ENCODE data around the gene GYPE.
"Not testable (repeated sequence)": the region's sequence is repeated elsewhere in the genome, so short reads cannot be mapped to it uniquely, and the experiment has no call there.

GYPE gene

GRCh38 chr4:143870523-143871268 lies 34.7 kb downstream of the GYPE start:
- in situ Hi-C loops (cut with MboI; ENCODE audit: low sequenced_read_pairs), result not testable (repeated sequence)

GRCh38 chr4:143869925-143870324 lies 35.4 kb downstream of the GYPE start:
- in situ Hi-C loops (cut with MboI; ENCODE audit: low sequenced_read_pairs), result not testable (repeated sequence)

DNA sequence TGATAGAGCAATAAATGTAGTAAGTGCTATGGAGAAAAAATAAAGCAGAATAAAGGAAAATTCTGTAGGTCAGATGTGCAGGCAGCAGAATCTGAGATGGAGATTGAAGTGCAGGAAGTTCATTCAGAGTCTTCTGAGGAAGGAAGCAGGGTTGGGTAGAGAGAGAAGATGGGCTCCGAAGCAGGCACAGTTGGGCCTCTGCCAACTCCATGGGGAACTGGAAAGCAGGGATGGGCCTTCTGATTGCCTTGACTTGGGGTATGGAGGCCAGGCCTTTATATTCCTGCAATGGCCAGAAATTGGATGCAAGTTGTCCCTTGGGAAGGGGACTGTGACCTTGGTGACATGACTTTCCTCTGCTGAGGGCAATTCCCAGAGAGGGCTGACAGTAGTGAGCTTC lies 42.6 kb downstream of the GYPE start:
- in situ Hi-C loops (cut with MboI; ENCODE audit: low sequenced_read_pairs), result not testable (repeated sequence)

- in situ Hi-C loops (cut with MboI; ENCODE audit: low sequenced_read_pairs), result no loop called here
Observed at GRCh38 chr4:143858456-143858855, 46.9 kb downstream of the GYPE start.

DNA sequence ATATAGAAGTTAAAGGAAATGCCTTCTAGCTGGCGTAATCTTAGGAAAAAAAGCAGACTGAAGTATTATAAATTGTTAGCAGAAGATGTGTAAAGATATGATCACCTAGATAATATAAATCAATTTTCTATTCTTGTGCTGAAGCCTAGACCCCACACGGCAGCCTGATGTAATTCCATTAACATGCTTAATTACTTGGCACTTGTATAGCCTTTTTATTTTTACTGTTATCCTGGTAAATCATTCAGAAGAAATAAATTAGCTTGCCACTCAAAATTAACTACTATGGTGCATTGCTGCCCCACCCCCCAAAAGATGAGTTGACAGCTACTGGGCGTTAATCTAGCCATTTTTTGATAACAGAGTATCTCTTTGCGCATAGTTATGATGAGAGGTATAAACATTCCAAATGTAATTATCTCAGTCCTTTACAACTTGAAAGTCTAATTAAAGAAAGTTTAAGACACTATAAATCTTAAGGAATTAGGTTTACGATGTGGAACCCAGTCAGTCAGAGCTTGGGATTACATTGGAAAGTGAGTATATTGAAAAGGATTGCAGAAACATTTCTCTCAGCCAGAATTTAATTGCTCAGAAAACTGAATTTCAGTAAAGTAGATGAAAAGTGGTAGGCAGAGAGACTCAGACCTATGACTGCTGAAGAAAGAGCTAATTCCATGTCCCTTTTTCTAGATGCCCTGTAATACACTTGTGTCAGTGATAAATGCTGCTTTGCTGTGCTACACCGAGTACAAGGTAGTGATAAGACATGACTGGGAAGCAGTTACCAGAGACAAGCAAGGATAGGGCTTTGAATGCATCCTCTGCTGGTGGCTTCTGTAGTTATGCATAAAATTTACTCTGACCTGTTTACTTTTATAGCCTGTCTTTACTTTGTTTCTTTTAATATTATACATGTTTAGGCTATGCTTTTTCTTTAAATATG lies 47.7 kb downstream of the GYPE start:
- in situ Hi-C loops (cut with MboI; ENCODE audit: low sequenced_read_pairs), result not testable (repeated sequence)

- in situ Hi-C loops (cut with MboI; ENCODE audit: low sequenced_read_pairs), result not testable (repeated sequence)
Observed at GRCh38 chr4:143856017-143856557, 49.3 kb downstream of the GYPE start.

DNA sequence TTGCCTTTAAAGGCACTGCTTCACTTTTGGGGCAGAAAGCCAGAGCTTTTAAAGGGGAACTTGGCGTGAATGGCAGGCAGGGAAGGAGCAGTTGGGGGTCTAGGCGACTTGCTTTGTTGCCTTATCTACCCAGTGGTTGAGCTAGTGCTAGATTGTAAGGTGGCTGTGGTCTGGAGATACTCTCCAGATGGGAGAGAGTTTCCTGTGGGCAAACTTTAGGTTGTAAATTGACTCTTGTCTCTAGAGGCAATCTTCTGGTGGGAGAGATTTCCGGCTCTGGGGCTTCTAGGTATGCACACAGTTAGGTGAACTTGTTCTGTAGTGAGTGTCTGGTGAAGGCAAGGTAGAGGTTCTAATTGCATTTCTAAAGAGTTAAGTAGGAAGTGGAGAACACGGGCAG lies 50.7 kb downstream of the GYPE start:
- in situ Hi-C loops (cut with MboI; ENCODE audit: low sequenced_read_pairs), result not testable (repeated sequence)

DNA sequence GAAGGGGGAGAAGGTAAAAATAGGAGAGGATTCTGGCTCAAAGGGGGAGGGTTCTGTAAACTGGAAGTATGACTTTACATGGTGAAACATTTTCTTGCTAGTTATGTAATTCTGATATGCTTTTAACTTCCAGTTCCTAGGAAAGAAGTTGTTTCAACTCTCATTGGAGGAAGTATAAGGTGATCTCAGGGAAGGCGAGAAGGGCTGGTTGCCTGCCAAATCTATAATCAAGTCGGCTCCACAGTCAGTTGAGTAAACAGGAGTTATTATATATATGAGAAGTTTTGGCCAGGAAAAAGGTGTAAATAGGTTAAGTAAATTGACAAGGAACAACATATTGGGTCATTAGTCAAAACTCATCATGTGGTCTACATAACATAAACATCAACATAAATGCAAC lies 56.1 kb downstream of the GYPE start:
- in situ Hi-C loops (cut with MboI; ENCODE audit: low sequenced_read_pairs), result not testable (repeated sequence)

DNA sequence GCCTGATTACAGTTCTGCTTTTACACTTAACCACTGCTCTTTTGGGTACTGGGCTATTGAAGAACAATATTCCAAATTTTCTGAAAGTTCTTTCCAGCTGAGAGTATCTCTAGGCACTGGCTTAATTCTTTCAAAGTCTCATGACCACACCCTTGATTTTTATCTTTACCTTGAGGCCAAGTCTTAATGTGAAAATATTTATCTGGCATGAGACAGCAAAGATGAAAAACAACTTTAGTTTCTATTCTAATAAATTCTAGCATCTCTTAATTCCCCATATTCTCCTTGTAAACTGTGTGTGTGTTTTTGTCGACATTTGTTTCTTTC lies 61.9 kb downstream of the GYPE start:
- in situ Hi-C loops (cut with MboI; ENCODE audit: low sequenced_read_pairs), result not testable (repeated sequence)

DNA sequence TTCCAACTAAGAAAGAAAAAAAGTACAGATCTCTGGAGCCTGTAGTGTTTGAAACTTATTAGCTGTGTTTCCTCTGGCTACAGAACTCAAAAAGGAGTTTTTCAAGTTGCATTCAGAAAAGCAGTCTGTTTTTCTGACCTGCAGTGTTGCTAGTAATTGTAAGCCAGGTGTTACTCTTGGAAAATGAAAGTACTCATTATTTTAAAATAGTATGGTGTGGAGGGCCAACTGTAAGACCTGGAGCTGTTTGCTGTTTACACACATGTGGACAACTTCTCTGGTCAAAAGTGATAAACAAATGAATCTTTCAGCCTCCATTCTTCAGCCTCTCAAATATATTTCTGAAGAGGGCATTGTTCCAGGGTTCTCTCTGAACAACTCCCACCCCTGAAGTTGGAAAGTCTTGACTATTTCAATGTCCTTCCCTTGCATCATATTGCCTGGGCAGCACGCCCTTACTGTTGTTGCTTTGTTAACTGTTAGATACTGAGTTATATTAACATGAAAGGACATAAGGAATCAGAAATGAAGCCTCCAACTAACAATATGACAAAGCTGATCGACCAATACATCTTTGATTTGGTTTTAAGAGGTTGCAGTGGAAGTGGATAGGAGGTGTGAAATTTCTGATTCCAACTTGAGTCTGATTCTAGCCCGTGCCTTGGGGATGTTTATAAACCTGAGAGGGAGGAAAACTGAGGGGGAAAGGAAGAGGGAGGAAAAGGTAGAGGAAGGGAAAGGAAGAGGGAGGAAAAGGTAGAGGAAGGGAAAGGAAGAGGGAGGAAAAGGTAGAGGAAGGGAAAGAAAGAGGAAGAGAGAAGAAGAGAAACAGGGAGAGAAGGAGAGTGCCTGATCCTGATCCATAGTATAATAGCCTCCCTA lies 62.5 kb downstream of the GYPE start:
- in situ Hi-C loops (cut with MboI; ENCODE audit: low sequenced_read_pairs), result not testable (repeated sequence)

DNA sequence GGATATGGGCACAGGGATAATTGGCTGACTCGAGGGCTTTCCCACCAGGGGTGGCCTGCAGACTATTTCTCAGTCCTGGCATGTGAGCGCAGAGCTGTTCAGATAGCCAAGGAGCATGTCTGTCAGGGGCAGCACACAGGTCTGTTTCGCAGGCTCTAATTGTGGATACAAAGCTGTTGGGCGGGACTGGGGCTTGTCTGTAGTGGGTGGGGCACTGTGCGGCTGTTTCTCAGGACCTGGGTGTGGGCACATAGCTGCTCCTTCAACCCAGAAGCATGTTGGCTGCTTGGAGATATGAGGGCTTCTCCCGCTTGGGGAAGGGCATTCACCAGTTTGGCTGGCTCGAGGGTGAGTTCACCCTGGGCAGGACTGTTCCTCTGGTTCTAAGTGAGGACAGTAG lies 65.9 kb downstream of the GYPE start:
- in situ Hi-C loops (cut with MboI; ENCODE audit: low sequenced_read_pairs), result not testable (repeated sequence)

- in situ Hi-C loops (cut with MboI; ENCODE audit: low sequenced_read_pairs), result not testable (repeated sequence)
Observed at GRCh38 chr4:143834196-143834595, 71.2 kb downstream of the GYPE start.

- in situ Hi-C loops (cut with MboI; ENCODE audit: low sequenced_read_pairs), result not testable (repeated sequence)
Observed at GRCh38 chr4:143833676-143834075, 71.7 kb downstream of the GYPE start.

DNA sequence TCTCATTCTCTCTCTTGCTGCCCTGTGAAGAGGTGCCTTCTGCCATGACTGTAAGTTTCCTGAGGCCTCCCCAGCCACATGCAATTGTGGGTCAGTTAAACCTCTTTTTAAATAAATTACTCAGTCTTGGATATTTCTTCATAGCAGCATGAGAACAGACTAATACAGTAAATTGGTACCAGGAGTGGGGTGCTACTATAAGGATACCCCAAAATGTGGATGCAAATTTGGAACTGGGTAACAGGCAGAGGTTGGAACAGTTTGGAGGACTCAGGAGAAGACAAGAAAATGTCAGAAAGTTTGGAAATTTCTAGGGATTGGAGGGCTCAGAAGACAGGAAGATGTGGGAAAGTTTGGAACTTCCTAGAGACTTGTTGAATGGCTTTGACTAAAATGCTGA lies 74.8 kb downstream of the GYPE start:
- in situ Hi-C loops (cut with MboI; ENCODE audit: low sequenced_read_pairs), result not testable (repeated sequence)

GRCh38 chr4:143829239-143829620 lies 76.1 kb downstream of the GYPE start:
- in situ Hi-C loops (cut with MboI; ENCODE audit: low sequenced_read_pairs), result not testable (repeated sequence)

All from hTERT RPE-1 (cell line).